Panc1 (cell line): ENCODE data around the gene ZSCAN2. TPM values are rescaled to one million over a fixed set of nuclear protein-coding genes. Genes with fewer than 3 reads are reported as not detected.

Experiments
- ATAC-seq: fragments of 200-7000 bp; cut with Tn5 transposase; 2 replicates; pipeline ENCODE4 v1.9.1; 2020; ENCODE audit warnings: mild to moderate bottlenecking, moderate library complexity
- BruUV-seq: library from RNA; stranded (reverse); fragments of 400-500 nt; replicated peaks from 2 replicates; lab custom pipeline; 2021; lab: Mats Ljungman, UMichigan
- CTCF ChIA-PET: fragments of 300-600 bp; sonication (Branson Sonifier 250); formaldehyde crosslinking; loops from one replicate; lab custom pipeline; 2022; ENCODE audit warnings: antibody characterized with exemption; lab: Charles Lee
- POLR2A ChIA-PET: fragments of 300-600 bp; sonication (Branson Sonifier 250); formaldehyde crosslinking; loops from one replicate; lab custom pipeline; 2022; ENCODE audit warnings: antibody characterized with exemption; lab: Charles Lee
- DNase-seq: peaks from one replicate; pipeline ENCODE4 v3.0.0-alpha.2; 2010; ENCODE audit warnings: low read depth, low spot score
- H3K27ac ChIP-seq: 2 replicates; pipeline ENCODE4 v1.5.1; 2011; ENCODE audit warnings: mild to moderate bottlenecking, low read length, inconsistent platforms
- H3K27me3 ChIP-seq: fragments of 200-500 bp; sonication (Bioruptor generic); 2 replicates; pipeline ENCODE4 v1.6.0; 2014; ENCODE audit warnings: low read length, inconsistent platforms; ENCODE audit not compliant: control insufficient read depth, insufficient read depth
- H3K36me3 ChIP-seq: fragments of 200-500 bp; sonication (Bioruptor generic); 2 replicates; pipeline ENCODE4 v1.5.1; 2014; ENCODE audit warnings: inconsistent platforms, mild to moderate bottlenecking, low read length, moderate library complexity; ENCODE audit not compliant: control insufficient read depth, insufficient read depth
- H3K4me1 ChIP-seq: 2 replicates; pipeline ENCODE4 v1.5.1; 2011; ENCODE audit warnings: inconsistent platforms, mild to moderate bottlenecking, low read length, moderate library complexity; ENCODE audit not compliant: control insufficient read depth, insufficient read depth
- H3K4me3 ChIP-seq, 2 experiments: 2 replicates each; pipeline ENCODE4 v1.5.1; 2011 to 2012; ENCODE audit warnings: low read depth in 2 of 2, low read length in 2 of 2, mild to moderate bottlenecking in 2 of 2, inconsistent platforms in 1 of 2, moderate library complexity in 1 of 2
- H3K9me3 ChIP-seq: fragments of 200-500 bp; sonication (Bioruptor generic); 2 replicates; pipeline ENCODE4 v1.5.1; 2014; ENCODE audit warnings: low read depth, mild to moderate bottlenecking, inconsistent platforms, low read length, moderate library complexity; ENCODE audit not compliant: control insufficient read depth, insufficient read depth
- CTCF ChIP-seq: fragments of 450-650 bp; IDR thresholded peaks from 2 replicates; pipeline ENCODE4 v1.5.1; 2017; ENCODE audit warnings: mild to moderate bottlenecking
- POLR2AphosphoS5 ChIP-seq: IDR thresholded peaks from 2 replicates; pipeline ENCODE4 v1.6.1; 2012; ENCODE audit warnings: mild to moderate bottlenecking, low read depth, low read length, moderate library complexity
- SIN3A ChIP-seq: IDR thresholded peaks from 2 replicates; pipeline ENCODE4 v1.6.1; 2012; ENCODE audit warnings: low read depth, mild to moderate bottlenecking, low read length, moderate library complexity, borderline replicate concordance; ENCODE audit not compliant: insufficient read depth
- TCF7L2 ChIP-seq: IDR thresholded peaks from 2 replicates; pipeline ENCODE4 v1.6.1; 2011; ENCODE audit warnings: mild to moderate bottlenecking, low read depth, low read length, inconsistent platforms
- in situ Hi-C: cut with HindIII; loops from 2 replicates; pipeline ENCODE4 v1.10.0; 2016; ENCODE audit warnings: low sequenced_read_pairs, low pct_unique_long_range_greater_than_20kb
- intact Hi-C: fragments of 100-400 bp; cut with micrococcal nuclease; formaldehyde crosslinking; loops from one replicate; pipeline ENCODE4 v1.10.0; 2022; ENCODE audit not compliant: unreplicated experiment
- total RNA-seq: library from RNA; stranded (reverse); gene quantifications from one replicate; pipeline ENCODE4 v1.2.1, GENCODE V29; 2021; ENCODE audit not compliant: unreplicated experiment
- TF ChIP-seq, protein P1 (sequence below), 2 experiments: IDR thresholded peaks; 2 replicates each; pipeline ENCODE4 v1.6.1; 2011 to 2012; ENCODE audit warnings: low read depth in 2 of 2, control low read depth in 1 of 2, low read length in 1 of 2, mild to moderate bottlenecking in 1 of 2, moderate library complexity in 1 of 2; ENCODE audit not compliant: insufficient read depth in 1 of 2

The ZSCAN2 gene
- total RNA-seq, 1 experiment from 2014 or later, result 16.8 TPM

GRCh38 chr15:84653584-84653909 is 52.7 kb downstream of the ZSCAN2 start:
- no peak; the same call in 1 of the 2 replicates for ATAC-seq
- Histone ChIP-seq H3K36me3 (no peaks in the 10 kb centered on the region; the same call in none of the 2 replicates), H3K9me3 (no peaks in the 10 kb centered on the region), H3K4me3 (peak overlapping the region; percentile 87 to 92), H3K4me1 (peaks cover 14% of the 10 kb centered on the region), H3K27ac (peak overlapping the region; percentile 96), H3K27me3 (no peaks in the 10 kb centered on the region)
- DNase-seq, result no peak
- CTCF ChIA-PET, result interaction anchor here (0.6 to 1.1 kb wide), 3 partner anchors 17 to 275 kb away, joined by 3 to 4 read pairs (median 3); partner anchors contain the start of gene ZSCAN2
- TF ChIP-seq TCF7L2 (no peak), CTCF (no peak), POLR2AphosphoS5 (no peak), SIN3A (no peak)
- TF ChIP-seq, protein P1, sequence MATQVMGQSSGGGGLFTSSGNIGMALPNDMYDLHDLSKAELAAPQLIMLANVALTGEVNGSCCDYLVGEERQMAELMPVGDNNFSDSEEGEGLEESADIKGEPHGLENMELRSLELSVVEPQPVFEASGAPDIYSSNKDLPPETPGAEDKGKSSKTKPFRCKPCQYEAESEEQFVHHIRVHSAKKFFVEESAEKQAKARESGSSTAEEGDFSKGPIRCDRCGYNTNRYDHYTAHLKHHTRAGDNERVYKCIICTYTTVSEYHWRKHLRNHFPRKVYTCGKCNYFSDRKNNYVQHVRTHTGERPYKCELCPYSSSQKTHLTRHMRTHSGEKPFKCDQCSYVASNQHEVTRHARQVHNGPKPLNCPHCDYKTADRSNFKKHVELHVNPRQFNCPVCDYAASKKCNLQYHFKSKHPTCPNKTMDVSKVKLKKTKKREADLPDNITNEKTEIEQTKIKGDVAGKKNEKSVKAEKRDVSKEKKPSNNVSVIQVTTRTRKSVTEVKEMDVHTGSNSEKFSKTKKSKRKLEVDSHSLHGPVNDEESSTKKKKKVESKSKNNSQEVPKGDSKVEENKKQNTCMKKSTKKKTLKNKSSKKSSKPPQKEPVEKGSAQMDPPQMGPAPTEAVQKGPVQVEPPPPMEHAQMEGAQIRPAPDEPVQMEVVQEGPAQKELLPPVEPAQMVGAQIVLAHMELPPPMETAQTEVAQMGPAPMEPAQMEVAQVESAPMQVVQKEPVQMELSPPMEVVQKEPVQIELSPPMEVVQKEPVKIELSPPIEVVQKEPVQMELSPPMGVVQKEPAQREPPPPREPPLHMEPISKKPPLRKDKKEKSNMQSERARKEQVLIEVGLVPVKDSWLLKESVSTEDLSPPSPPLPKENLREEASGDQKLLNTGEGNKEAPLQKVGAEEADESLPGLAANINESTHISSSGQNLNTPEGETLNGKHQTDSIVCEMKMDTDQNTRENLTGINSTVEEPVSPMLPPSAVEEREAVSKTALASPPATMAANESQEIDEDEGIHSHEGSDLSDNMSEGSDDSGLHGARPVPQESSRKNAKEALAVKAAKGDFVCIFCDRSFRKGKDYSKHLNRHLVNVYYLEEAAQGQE (IDR thresholded peaks at IDR 0.05; ENCODE audit: insufficient read depth in 1 of 2, low read depth in 2 of 2, low read length in 1 of 2), result no peak
- POLR2A ChIA-PET, result no interaction called here
- in situ Hi-C loops, result no loop called here
- intact Hi-C loops, result no loop called here
- BruUV-seq, result TSS peak; percentile 94

- H3K9me3 ChIP-seq, result no peaks in the 10 kb centered on the region
- BruUV-seq, result no TSS peak
- intact Hi-C loops, result no loop called here
- peaks cover 19% of the 10 kb centered on the region for H3K4me1 ChIP-seq
- CTCF ChIA-PET, result interaction anchor here (0.6 to 1.0 kb wide), 2 partner anchors 17 to 274 kb away, joined by 3 to 4 read pairs; no protein-coding TSS in a partner anchor
- in situ Hi-C loops, result no loop called here
- peak; percentile 92 for TF ChIP-seq POLR2AphosphoS5
- TF ChIP-seq, protein P1 (IDR thresholded peaks at IDR 0.05; ENCODE audit: insufficient read depth in 1 of 2, low read depth in 2 of 2, low read length in 1 of 2), result no peak
- TF ChIP-seq SIN3A, result peak; percentile 78
- 0 out of 2 replicates have a peak, but pooled peaks have one; percentile 35 for TF ChIP-seq TCF7L2
- TF ChIP-seq CTCF, result no peak
- no peaks in the 10 kb centered on the region; the same call in 1 of the 2 replicates for H3K36me3 ChIP-seq
- ATAC-seq (peak; percentile 92), DNase-seq (peak; percentile 57)
- H3K27me3 ChIP-seq, result no peaks in the 10 kb centered on the region
- H3K4me3 ChIP-seq, result peak within 1 kb of the TSS; percentile 87 to 92
- peak within 1 kb of the TSS; percentile 96 for H3K27ac ChIP-seq
- POLR2A ChIA-PET, result no interaction called here
Measured at GRCh38 chr15:84653910-84654688, 53.3 kb downstream of the ZSCAN2 start, which contains the start of gene WDR73. WDR73 (minus strand) TSS chr15:84654283; CDS start chr15:84654274, 9 bp downstream.
